Naive B cell (primary cell): ENCODE results near the gene GALNT9. TPM values are rescaled to one million over a fixed set of nuclear protein-coding genes. Genes with fewer than 3 reads are reported as not detected.

Source experiments
- ATAC-seq, 2 donors: fragments of 150-1000 bp; cut with Tn5 transposase; 2 replicates each; pipeline ENCODE4 v1.10.0; 2021; ENCODE audit warnings: low read depth in 2 of 2, mild to moderate bottlenecking in 2 of 2, moderate library complexity in 2 of 2
- DNase-seq: peaks from one replicate; pipeline ENCODE4 v3.0.0; 2022
- H3K27ac Mint-ChIP-seq, 6 donors: one replicate each; pipeline ENCODE4 v1.8.0; 2020 to 2022; ENCODE audit warnings: mild to moderate bottlenecking in 6 of 6, mixed read lengths in 6 of 6, moderate library complexity in 5 of 6, inconsistent platforms in 2 of 6
- H3K27me3 Mint-ChIP-seq, 3 donors: one replicate each; pipeline ENCODE4 v1.8.0; 2021 to 2022; ENCODE audit warnings: mixed read lengths in 3 of 3, mild to moderate bottlenecking in 1 of 3
- H3K36me3 Mint-ChIP-seq, 2 donors: one replicate each; pipeline ENCODE4 v1.8.0; 2020 to 2022; ENCODE audit warnings: mixed read lengths in 2 of 2, inconsistent platforms in 1 of 2, mild to moderate bottlenecking in 1 of 2
- H3K4me1 Mint-ChIP-seq, 3 donors: one replicate each; pipeline ENCODE4 v1.8.0; 2020 to 2022; ENCODE audit warnings: mixed read lengths in 3 of 3, inconsistent platforms in 1 of 3, mild to moderate bottlenecking in 1 of 3, moderate library complexity in 1 of 3
- H3K4me3 Mint-ChIP-seq, 8 donors: one replicate each; pipeline ENCODE4 v1.8.0; 2020 to 2022; ENCODE audit warnings: mild to moderate bottlenecking in 8 of 8, mixed read lengths in 8 of 8, moderate library complexity in 8 of 8, inconsistent platforms in 2 of 8
- H3K9me3 Mint-ChIP-seq, 7 donors: one replicate each; pipeline ENCODE4 v1.8.0; 2020 to 2022; ENCODE audit warnings: mixed read lengths in 7 of 7, mild to moderate bottlenecking in 5 of 7, inconsistent platforms in 2 of 7, moderate library complexity in 1 of 7
- polyA plus RNA-seq, 6 donors: library from polyadenylated mRNA; unstranded; fragments of 300-500 nt; fragmentation: Illumina TruSeq; gene quantifications; one replicate each; pipeline ENCODE4 v1.2.3, GENCODE V29; 2021; ENCODE audit warnings: low read depth in 6 of 6

GALNT9 gene
- polyA plus RNA-seq, 6 donors from 2014 or later: 0.43 to 3.0 (median 0.74) TPM; not detected in 3

- Mint-ChIP-seq H3K27me3 (peaks cover 11 to 37% (median 14%) of the 10 kb centered on the region in 3 donors), H3K4me3 (no peak overlapping the region), H3K4me1 (no peaks in the 10 kb centered on the region), H3K9me3 (peaks cover 0 to 3% (median 0%) of the 10 kb centered on the region in 7 donors), H3K27ac (no peak overlapping the region), H3K36me3 (no peaks in the 10 kb centered on the region)
- ATAC-seq (no peak), DNase-seq (no peak)
Measured at GRCh38 chr12:132336451-132337413, 7.3 kb upstream of the GALNT9 start.

- Mint-ChIP-seq H3K27me3 (peaks cover 24 to 38% (median 29%) of the 10 kb centered on the region in 3 donors), H3K9me3 (peaks cover 0 to 6% (median 0%) of the 10 kb centered on the region in 7 donors), H3K27ac (no peak overlapping the region), H3K4me1 (peaks cover 0 to 6% (median 0%) of the 10 kb centered on the region in 3 donors), H3K4me3 (no peak overlapping the region), H3K36me3 (peaks cover 0 to 8% of the 10 kb centered on the region in 2 donors)
- ATAC-seq: no peak
- DNase-seq: no peak
Measured at GRCh38 chr12:132335179-132335756, 5.9 kb upstream of the GALNT9 start.

GRCh38 chr12:132333766-132334165, 4.4 kb upstream of the GALNT9 start:
- no peak for ATAC-seq
- Mint-ChIP-seq H3K4me3 (no peak overlapping the region), H3K4me1 (peaks cover 0 to 6% (median 0%) of the 10 kb centered on the region in 3 donors), H3K9me3 (peaks cover 0 to 6% (median 0%) of the 10 kb centered on the region in 7 donors), H3K27ac (no peak overlapping the region), H3K36me3 (peaks cover 0 to 8% of the 10 kb centered on the region in 2 donors), H3K27me3 (peaks cover 25 to 41% (median 30%) of the 10 kb centered on the region in 3 donors)
- DNase-seq: no peak

- Mint-ChIP-seq H3K27me3 (peaks cover 28 to 46% (median 30%) of the 10 kb centered on the region in 3 donors), H3K4me3 (no peak overlapping the region), H3K4me1 (peaks cover 0 to 6% (median 0%) of the 10 kb centered on the region in 3 donors), H3K27ac (no peak overlapping the region), H3K9me3 (peaks cover 0 to 6% (median 0%) of the 10 kb centered on the region in 7 donors), H3K36me3 (peaks cover 0 to 8% of the 10 kb centered on the region in 2 donors)
- no peak for DNase-seq
- no peak for ATAC-seq
Measured at GRCh38 chr12:132333273-132333672, 3.9 kb upstream of the GALNT9 start.

GRCh38 chr12:132330549-132330881, 1.1 kb upstream of the GALNT9 start:
- no peak for DNase-seq
- Mint-ChIP-seq H3K27ac (no peak overlapping the region), H3K4me1 (peaks cover 0 to 9% (median 2%) of the 10 kb centered on the region in 3 donors), H3K9me3 (peaks cover 0 to 6% (median 2%) of the 10 kb centered on the region in 7 donors), H3K27me3 (peaks cover 40 to 65% (median 45%) of the 10 kb centered on the region in 3 donors), H3K4me3 (no peak overlapping the region), H3K36me3 (peaks cover 0 to 8% of the 10 kb centered on the region in 2 donors)
- no peak for ATAC-seq

- H3K27me3 Mint-ChIP-seq: peaks cover 38 to 71% (median 50%) of the 10 kb centered on the region in 3 donors
- ATAC-seq (no peak), DNase-seq (no peak)
- peaks cover 0 to 9% (median 2%) of the 10 kb centered on the region in 3 donors for H3K4me1 Mint-ChIP-seq
- H3K36me3 Mint-ChIP-seq: peaks cover 0 to 8% of the 10 kb centered on the region in 2 donors
- no peak overlapping the region for H3K27ac Mint-ChIP-seq
- H3K4me3 Mint-ChIP-seq: no peak overlapping the region
- peaks cover 0 to 6% (median 2%) of the 10 kb centered on the region in 7 donors for H3K9me3 Mint-ChIP-seq
Measured at GRCh38 chr12:132329720-132330548, 545 bp upstream of the GALNT9 start.

- Mint-ChIP-seq H3K27me3 (peaks cover 39 to 73% (median 52%) of the 10 kb centered on the region in 3 donors), H3K36me3 (peaks cover 0 to 8% of the 10 kb centered on the region in 2 donors), H3K9me3 (peaks cover 0 to 6% (median 2%) of the 10 kb centered on the region in 7 donors), H3K4me1 (peaks cover 0 to 9% (median 6%) of the 10 kb centered on the region in 3 donors), H3K4me3 (peak overlapping the region in 1 of 8 donors; percentile 51), H3K27ac (no peak overlapping the region)
- DNase-seq (no peak), ATAC-seq (no peak)
Measured at GRCh38 chr12:132328282-132329029, 933 bp downstream of the GALNT9 start.

GRCh38 chr12:132327336-132328171, 1.8 kb downstream of the GALNT9 start:
- no peak overlapping the region for H3K27ac Mint-ChIP-seq
- peaks cover 39 to 77% (median 56%) of the 10 kb centered on the region in 3 donors for H3K27me3 Mint-ChIP-seq
- H3K36me3 Mint-ChIP-seq: peaks cover 0 to 8% of the 10 kb centered on the region in 2 donors
- DNase-seq: no peak
- H3K9me3 Mint-ChIP-seq: peaks cover 0 to 6% (median 2%) of the 10 kb centered on the region in 7 donors
- H3K4me1 Mint-ChIP-seq: peaks cover 0 to 13% (median 9%) of the 10 kb centered on the region in 3 donors
- H3K4me3 Mint-ChIP-seq: peak overlapping the region in 2 of 8 donors; percentile 12 to 35
- no peak for ATAC-seq

- DNase-seq: no peak
- H3K27me3 Mint-ChIP-seq: peaks cover 33 to 77% (median 55%) of the 10 kb centered on the region in 3 donors
- peaks cover 0 to 13% (median 9%) of the 10 kb centered on the region in 3 donors for H3K4me1 Mint-ChIP-seq
- H3K4me3 Mint-ChIP-seq: peak overlapping the region in 2 of 8 donors; percentile 3 to 75
- H3K27ac Mint-ChIP-seq: peak overlapping the region in 1 of 6 donors; percentile 84
- no peak for ATAC-seq
- H3K9me3 Mint-ChIP-seq: peaks cover 0 to 6% (median 2%) of the 10 kb centered on the region in 7 donors
- H3K36me3 Mint-ChIP-seq: peaks cover 0 to 8% of the 10 kb centered on the region in 2 donors
Measured at GRCh38 chr12:132326646-132327045, 2.7 kb downstream of the GALNT9 start.

- Mint-ChIP-seq H3K4me1 (peaks cover 0 to 13% (median 6%) of the 10 kb centered on the region in 3 donors), H3K36me3 (peaks cover 0 to 5% of the 10 kb centered on the region in 2 donors), H3K27ac (no peak overlapping the region), H3K4me3 (no peak overlapping the region), H3K9me3 (peaks cover 0 to 3% (median 2%) of the 10 kb centered on the region in 7 donors), H3K27me3 (peaks cover 24 to 73% (median 52%) of the 10 kb centered on the region in 3 donors)
- ATAC-seq: no peak
- DNase-seq: no peak
Measured at GRCh38 chr12:132325733-132326130, 3.7 kb downstream of the GALNT9 start.

GRCh38 chr12:132324841-132325732, 4.3 kb downstream of the GALNT9 start:
- H3K4me1 Mint-ChIP-seq: peaks cover 0 to 13% (median 3%) of the 10 kb centered on the region in 3 donors
- no peaks in the 10 kb centered on the region for H3K36me3 Mint-ChIP-seq
- ATAC-seq: no peak
- H3K27me3 Mint-ChIP-seq: peaks cover 18 to 68% (median 47%) of the 10 kb centered on the region in 3 donors
- peak overlapping the region in 1 of 8 donors; percentile 44 for H3K4me3 Mint-ChIP-seq
- DNase-seq: no peak
- H3K27ac Mint-ChIP-seq: peak overlapping the region in 1 of 6 donors; percentile 5
- peaks cover 0 to 2% (median 0%) of the 10 kb centered on the region in 7 donors for H3K9me3 Mint-ChIP-seq
